CD4-positive, CD25-positive, alpha-beta regulatory T cell (primary cell): Measurements from ENCODE around the gene TAAR2. TPM values are rescaled to one million over a fixed set of nuclear protein-coding genes. Genes with fewer than 3 reads are reported as not detected.

Experiments used
- polyA plus RNA-seq, 4 donors: library from polyadenylated mRNA; unstranded; fragments of 300-500 nt; fragmentation: Illumina TruSeq; gene quantifications; one replicate each; pipeline ENCODE4 v1.2.3, GENCODE V29; 2021
- total RNA-seq: library from RNA; stranded (reverse); gene quantifications from one replicate; pipeline ENCODE4 v1.2.3, GENCODE V29; 2022

Gene TAAR2
- total and polyA plus RNA-seq, 5 donors from 2014 or later: not detected

Other genes starting within 250 kb of the TAAR2 start
- gene MOXD1, start 222.8 kb downstream of the TAAR2 start, total RNA-seq: not detected
- not detected for gene MOXD1, start 222.8 kb downstream of the TAAR2 start, polyA plus RNA-seq
- gene STX7, start 111.2 kb downstream of the TAAR2 start, total RNA-seq: 20.2 TPM
- gene STX7, start 111.2 kb downstream of the TAAR2 start, polyA plus RNA-seq: 10 to 100 TPM; 14.8 to 19.8 (median 18.9) TPM
- not detected for gene TAAR9, start 86.0 kb downstream of the TAAR2 start, total RNA-seq
- not detected for gene TAAR9, start 86.0 kb downstream of the TAAR2 start, polyA plus RNA-seq
- gene TAAR8, start 71.6 kb downstream of the TAAR2 start, total RNA-seq: not detected
- gene TAAR8, start 71.6 kb downstream of the TAAR2 start, polyA plus RNA-seq: not detected
- gene TAAR6, start 54.0 kb downstream of the TAAR2 start, total RNA-seq: not detected
- gene TAAR6, start 54.0 kb downstream of the TAAR2 start, polyA plus RNA-seq: not detected
- not detected for gene TAAR5, start 34.5 kb downstream of the TAAR2 start, total RNA-seq
- not detected for gene TAAR5, start 34.5 kb downstream of the TAAR2 start, polyA plus RNA-seq
- not detected for gene TAAR1, start 34.9 kb upstream of the TAAR2 start, total RNA-seq
- gene TAAR1, start 34.9 kb upstream of the TAAR2 start, polyA plus RNA-seq: not detected
- gene VNN1, start 89.8 kb upstream of the TAAR2 start, total RNA-seq: not detected
- under 1 TPM in 1 of 4 donors, not detected in 3; 0.07 TPM for gene VNN1, start 89.8 kb upstream of the TAAR2 start, polyA plus RNA-seq
- gene VNN2, start 133.6 kb upstream of the TAAR2 start, total RNA-seq: 4.1 TPM
- gene VNN2, start 133.6 kb upstream of the TAAR2 start, polyA plus RNA-seq: 10 to 100 TPM; 12.4 to 34.0 (median 21.3) TPM
- 9.8 TPM for gene SLC18B1, start 174.4 kb upstream of the TAAR2 start, total RNA-seq
- 10 to 100 TPM; 22.8 to 28.2 (median 23.5) TPM for gene SLC18B1, start 174.4 kb upstream of the TAAR2 start, polyA plus RNA-seq
- gene RPS12, start 190.3 kb upstream of the TAAR2 start, total RNA-seq: 1,498 TPM
- 1,000 to 10,000 TPM; 1,919 to 3,031 (median 2,460) TPM for gene RPS12, start 190.3 kb upstream of the TAAR2 start, polyA plus RNA-seq